Measurements from ENCODE around the gene RHBDL3. TPM values are rescaled to one million over a fixed set of nuclear protein-coding genes. Genes with fewer than 3 reads are reported as not detected.

RHBDL3 gene
- total and polyA plus RNA-seq, 2 donors (not counting 3 experiments of a cell fraction or from before 2014, with no cell fraction given), result 0.11 to 0.20 TPM

GRCh38 chr17:32269377-32269776, 3.7 kb downstream of the RHBDL3 start:
- peaks cover 47 to 56% of the 10 kb centered on the region in 2 experiments for H3K27me3 ChIP-seq (ENCODE audit: control insufficient read depth in 2 of 2, insufficient read depth in 2 of 2, low read length in 2 of 2)
- intact Hi-C loops (cut with micrococcal nuclease), result no loop called here

More at GRCh38 chr17:32269377-32269776, 3.7 kb downstream of the RHBDL3 start:
- no peak overlapping the region for H3K9ac ChIP-seq (replicated peaks; ENCODE audit: extremely low read depth, insufficient read depth, low read length)
- H3K36me3 ChIP-seq (ENCODE audit: control insufficient read depth in 2 of 2, extremely low read depth in 1 of 2, insufficient read depth in 2 of 2, low read length in 2 of 2), result no peaks in the 10 kb centered on the region
- no peak for TF ChIP-seq FOS (IDR thresholded peaks at IDR 0.05; ENCODE audit: borderline replicate concordance, insufficient read depth, low read length)
- TF ChIP-seq JUN (IDR thresholded peaks at IDR 0.05; ENCODE audit: borderline replicate concordance, insufficient read depth, insufficient read length, low read depth), result no peak
- no peak for TF ChIP-seq MAX (IDR thresholded peaks at IDR 0.05; ENCODE audit: insufficient read depth, insufficient read length)
- no peak for TF ChIP-seq EZH2 (IDR thresholded peaks at IDR 0.05; ENCODE audit: borderline replicate concordance, low read depth, low read length, severe bottlenecking)
- no peak for TF ChIP-seq POLR2A (IDR thresholded peaks at IDR 0.05; ENCODE audit: low read depth, low read length)
- no peak for TF ChIP-seq MYC (IDR thresholded peaks at IDR 0.05; ENCODE audit: low read depth, low read length)
- TF ChIP-seq CTCF (IDR thresholded peaks at IDR 0.05; ENCODE audit: extremely low read depth in 1 of 2, insufficient read depth in 1 of 2, low read depth in 1 of 2, low read length in 2 of 2), result no peak
- TF ChIP-seq GATA2 (IDR thresholded peaks at IDR 0.05; ENCODE audit: insufficient read depth, insufficient read length, low read depth, low read length), result no peak
- TF ChIP-seq POLR2AphosphoS5 (IDR thresholded peaks at IDR 0.05; ENCODE audit: insufficient read depth, low read depth, low read length), result no peak
- no peak overlapping the region for H3K27ac ChIP-seq (ENCODE audit: insufficient read depth, low read depth, low read length)
- no peaks in the 10 kb centered on the region for H3K9me3 ChIP-seq (replicated peaks; ENCODE audit: control insufficient read depth, insufficient read depth, low read length)
- H3K4me2 ChIP-seq (ENCODE audit: insufficient read depth, low read length), result no peak overlapping the region
- no peaks in the 10 kb centered on the region for H4K20me1 ChIP-seq (replicated peaks; ENCODE audit: control insufficient read depth, extremely low read depth, insufficient read depth, low read length)
- no peak overlapping the region for H2AFZ ChIP-seq (ENCODE audit: low read depth, low read length)
- dilution Hi-C loops (cut with MboI; ENCODE audit: extremely low pct_ligation_motif_present, low sequenced_read_pairs), result no loop called here
- no peak for FAIRE-seq
- POLR2A ChIA-PET, result interaction anchor here (0.7 kb wide), 1 partner anchor 115 kb away, joined by 3 read pairs; no protein-coding TSS in a partner anchor
- no peak for DNase-seq (ENCODE audit: low read depth, low spot score)
- no peaks in the 10 kb centered on the region for H3K9me1 ChIP-seq (replicated peaks; ENCODE audit: control insufficient read depth, extremely low read depth, insufficient read depth, low read length)
- H3K4me3 ChIP-seq (replicated peaks in 1 of 3; ENCODE audit: insufficient read depth in 1 of 3, low read depth in 1 of 3, low read length in 3 of 3), result no peak overlapping the region
- CTCF ChIA-PET, result interaction anchor here (3.5 kb wide), 1 partner anchor 18 kb away, joined by 14 read pairs; no protein-coding TSS in a partner anchor
- no peaks in the 10 kb centered on the region for H3K79me2 ChIP-seq (ENCODE audit: control insufficient read depth, insufficient read depth, low read length)
- no TSS peak for BruUV-seq (replicated peaks)
- peaks cover 10% of the 10 kb centered on the region for H3K4me1 ChIP-seq (ENCODE audit: control insufficient read depth, extremely low read depth, insufficient read depth, low read length)

All from endothelial cell of umbilical vein (primary cell).